ENCODE results near the gene TEPSIN.

The TEPSIN gene

GRCh38 chr17:81196505-81197408, 42.1 kb downstream of the TEPSIN start:
- DNase-seq, result no peak

- DNase-seq, result no peak
Measured at GRCh38 chr17:81195941-81196495, 42.8 kb downstream of the TEPSIN start.

- no peak for DNase-seq
Measured at GRCh38 chr17:81194941-81195901, 43.6 kb downstream of the TEPSIN start.

GRCh38 chr17:81194225-81194760, 44.6 kb downstream of the TEPSIN start:
- DNase-seq, result no peak

- DNase-seq, result no peak
Measured at GRCh38 chr17:81193470-81194224, 45.2 kb downstream of the TEPSIN start.

GRCh38 chr17:81193051-81193410, 45.8 kb downstream of the TEPSIN start:
- DNase-seq, result no peak

GRCh38 chr17:81192386-81193050, 46.3 kb downstream of the TEPSIN start:
- DNase-seq, result no peak

GRCh38 chr17:81191646-81192045, 47.2 kb downstream of the TEPSIN start:
- no peak for DNase-seq

- DNase-seq, result no peak
Measured at GRCh38 chr17:81191116-81191515, 47.7 kb downstream of the TEPSIN start.

GRCh38 chr17:81190591-81190990, 48.3 kb downstream of the TEPSIN start:
- no peak for DNase-seq

GRCh38 chr17:81189670-81190530, 49.0 kb downstream of the TEPSIN start:
- DNase-seq, result no peak

GRCh38 chr17:81189016-81189415, 49.8 kb downstream of the TEPSIN start:
- DNase-seq, result no peak

- DNase-seq, result no peak
Measured at GRCh38 chr17:81188491-81188840, 50.4 kb downstream of the TEPSIN start.

- no peak for DNase-seq
Measured at GRCh38 chr17:81187586-81188490, 51.0 kb downstream of the TEPSIN start.

GRCh38 chr17:81187120-81187519, 51.7 kb downstream of the TEPSIN start:
- no peak for DNase-seq

- DNase-seq, result no peak
Measured at GRCh38 chr17:81186203-81186602, 52.7 kb downstream of the TEPSIN start.

GRCh38 chr17:81184555-81184954, 54.3 kb downstream of the TEPSIN start:
- DNase-seq, result no peak

GRCh38 chr17:81183807-81184206, 55.0 kb downstream of the TEPSIN start:
- DNase-seq, result no peak

GRCh38 chr17:81183316-81183715, 55.5 kb downstream of the TEPSIN start:
- no peak for DNase-seq

GRCh38 chr17:81182596-81182995, 56.3 kb downstream of the TEPSIN start:
- no peak for DNase-seq

Measured in stimulated activated CD4-positive, alpha-beta T cell treated with anti-CD3 and anti-CD28 coated beads, Interleukin-2, amount 100 ng/mL, for 48 hours (primary cell).